Skeletal muscle satellite cell (primary cell): ENCODE data around the gene SPINK2. TPM values are rescaled to one million over a fixed set of nuclear protein-coding genes. Genes with fewer than 3 reads are reported as not detected.

Experiments
- H3K27me3 ChIP-seq: 2 replicates; pipeline ENCODE4 v1.7.0; 2013; ENCODE audit warnings: low read length; ENCODE audit not compliant: control insufficient read depth, insufficient read depth
- H3K36me3 ChIP-seq: 2 replicates; pipeline ENCODE4 v1.7.0; 2013; ENCODE audit warnings: mild to moderate bottlenecking, control low read depth, low read length; ENCODE audit not compliant: insufficient read depth
- H3K4me1 ChIP-seq: 2 replicates; pipeline ENCODE4 v1.7.0; 2013; ENCODE audit warnings: low read length; ENCODE audit not compliant: control insufficient read depth, insufficient read depth
- H3K4me2 ChIP-seq: 2 replicates; pipeline ENCODE4 v1.7.0; 2013; ENCODE audit warnings: mild to moderate bottlenecking, low read length
- H3K4me3 ChIP-seq: 2 replicates; pipeline ENCODE4 v1.7.0; 2013; ENCODE audit warnings: low read length
- H3K9ac ChIP-seq: 2 replicates; pipeline ENCODE4 v1.7.0; 2013; ENCODE audit warnings: mild to moderate bottlenecking, low read depth, low read length, moderate library complexity
- H3K9me3 ChIP-seq: replicated peaks from 2 replicates; pipeline ENCODE4 v1.7.0; 2013; ENCODE audit warnings: mild to moderate bottlenecking, control low read depth, low read length
- total RNA-seq: library from RNA; depleted of rRNA; stranded (reverse); fragments of >200 nt; gene quantifications from 2 replicates; pipeline ENCODE4 v1.2.3, GENCODE V29; 2012; rRNA removed

Gene SPINK2, protein sequence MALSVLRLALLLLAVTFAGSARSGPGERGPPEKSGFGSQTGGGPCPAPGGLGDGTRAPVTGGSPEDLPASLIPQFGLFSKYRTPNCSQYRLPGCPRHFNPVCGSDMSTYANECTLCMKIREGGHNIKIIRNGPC
- not detected in 2 replicates for total RNA-seq

DNA sequence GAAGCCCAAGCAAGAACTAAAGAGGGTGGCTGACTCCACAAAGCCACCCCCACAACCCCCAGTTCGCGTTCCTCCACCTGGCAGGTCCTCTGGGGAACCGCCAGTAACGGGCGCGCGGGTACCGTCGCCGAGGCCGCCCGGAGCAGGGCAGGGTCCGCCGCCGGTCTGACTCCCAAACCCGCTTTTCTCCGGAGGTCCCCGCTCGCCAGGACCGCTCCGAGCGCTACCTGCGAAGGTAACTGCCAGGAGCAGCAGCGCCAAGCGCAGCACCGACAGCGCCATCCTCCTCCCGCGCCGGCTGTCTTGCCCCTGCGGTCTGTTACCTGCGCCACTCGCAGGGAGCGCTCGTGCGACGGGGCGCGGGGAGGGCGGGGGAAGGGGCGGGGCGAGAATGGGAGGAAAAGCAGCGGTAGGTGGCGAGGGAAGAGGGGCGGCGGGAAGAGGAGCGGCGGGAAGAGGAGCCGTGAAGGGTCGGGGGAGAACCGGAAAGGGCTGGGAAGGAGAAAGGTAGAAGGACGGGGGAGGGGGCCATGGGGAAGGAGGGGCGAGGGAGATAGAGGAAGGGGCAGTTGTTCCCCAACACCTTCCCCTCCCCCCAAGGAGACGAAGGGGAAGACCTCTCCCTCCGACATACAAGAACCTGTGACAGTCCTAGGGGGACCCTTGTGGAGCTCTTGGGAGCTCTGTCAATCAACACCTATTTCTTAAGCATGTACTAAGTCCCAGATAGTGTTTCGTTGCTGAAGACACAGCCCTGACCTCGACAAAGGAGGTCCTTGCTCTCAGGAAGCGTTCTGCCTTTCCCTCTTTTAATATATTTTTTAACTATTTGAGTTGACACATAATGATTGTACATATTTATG is at the start of gene SPINK2:
TSS of gene SPINK2 (minus strand) at position 321 of the 863 bp plus-strand sequence. CDS start at position 282, 39 bp downstream.
- Histone ChIP-seq H3K4me3 (peak within 1 kb of the TSS; percentile 65), H3K9me3 (no peaks in the 10 kb centered on the region), H3K27me3 (peaks cover 52% of the 10 kb centered on the region), H3K4me1 (no peaks in the 10 kb centered on the region), H3K9ac (no peak within 1 kb of the TSS), H3K36me3 (no peaks in the 10 kb centered on the region), H3K4me2 (peak within 1 kb of the TSS; percentile 89)

DNA sequence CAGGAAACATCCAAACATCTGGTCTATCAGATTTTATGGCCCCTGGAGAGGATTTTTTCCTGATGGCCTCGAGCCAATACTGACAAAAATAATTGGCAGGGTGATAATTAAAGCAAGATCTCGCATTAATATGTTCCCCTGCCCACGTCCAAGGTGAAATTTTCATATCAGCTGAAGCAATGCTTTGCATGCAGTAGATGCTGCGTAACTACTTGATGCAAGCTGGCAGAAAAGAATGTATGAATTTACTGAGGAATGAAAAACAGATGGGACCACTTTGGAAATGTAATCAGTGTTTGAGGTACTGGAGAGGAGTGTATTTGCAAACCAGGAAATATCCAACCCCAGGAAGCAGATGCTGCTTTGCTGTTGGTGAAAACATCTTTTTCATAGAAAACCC is 49.4 kb upstream of the SPINK2 start:
- Histone ChIP-seq H3K4me3 (no peak overlapping the region), H3K4me1 (peaks cover 3% of the 10 kb centered on the region), H3K9ac (no peak overlapping the region), H3K9me3 (no peaks in the 10 kb centered on the region), H3K27me3 (no peaks in the 10 kb centered on the region), H3K36me3 (no peaks in the 10 kb centered on the region), H3K4me2 (peak overlapping the region; percentile 32)

DNA sequence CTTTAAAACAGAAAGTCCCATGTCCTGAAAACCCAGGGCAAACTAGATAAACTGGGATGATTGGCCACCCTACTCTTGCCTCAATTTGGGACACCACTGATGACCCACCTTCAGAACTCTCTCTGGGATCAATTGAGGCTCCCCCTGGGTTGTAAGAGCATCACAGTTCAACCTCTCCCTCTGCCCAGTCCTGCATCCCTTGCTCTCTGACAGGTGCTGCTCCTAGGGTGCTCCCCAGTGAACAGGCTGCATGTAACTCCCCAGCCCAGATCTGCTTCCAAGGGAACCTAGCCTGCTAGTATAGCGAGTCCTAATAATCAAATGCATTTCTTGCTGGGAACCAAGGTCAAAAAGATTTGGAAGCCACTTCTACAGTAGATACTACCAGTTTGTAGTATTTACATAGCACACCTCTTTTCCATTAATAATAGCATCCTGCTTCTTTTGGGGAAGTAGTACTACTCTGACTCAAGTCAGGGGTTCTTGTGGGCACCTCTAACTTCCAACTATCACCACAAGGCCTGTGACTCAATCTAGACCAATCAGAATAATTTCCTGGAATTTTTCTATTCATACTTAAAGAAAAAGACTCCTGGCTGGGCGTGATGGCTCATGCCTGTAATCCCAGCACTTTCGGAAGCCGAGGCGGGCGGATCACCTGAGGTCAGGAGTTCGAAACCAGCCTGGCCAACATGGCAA is 42.1 kb upstream of the SPINK2 start:
- Histone ChIP-seq H3K9me3 (no peaks in the 10 kb centered on the region), H3K9ac (no peak overlapping the region), H3K4me3 (no peak overlapping the region), H3K4me1 (no peaks in the 10 kb centered on the region), H3K4me2 (no peak overlapping the region), H3K36me3 (no peaks in the 10 kb centered on the region), H3K27me3 (no peaks in the 10 kb centered on the region)

DNA sequence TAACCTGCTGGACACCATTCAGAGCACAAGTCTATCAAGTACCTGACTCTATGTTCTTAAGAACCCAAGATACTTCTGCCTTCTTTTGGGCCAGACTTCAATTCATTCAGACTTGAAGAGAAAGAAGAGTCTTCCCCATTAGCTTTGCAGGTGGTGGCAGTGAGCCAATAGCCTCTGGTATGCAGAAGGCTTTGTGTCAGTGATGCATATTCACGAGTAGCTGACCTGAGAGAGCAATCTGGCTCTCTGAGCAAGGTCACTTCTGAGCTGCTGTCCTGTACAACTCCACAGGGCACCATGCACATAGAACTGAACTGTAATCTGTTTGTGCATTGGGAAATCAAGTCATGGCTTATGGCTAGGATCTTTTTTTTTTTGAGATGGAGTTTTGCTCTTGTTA is 39.9 kb upstream of the SPINK2 start:
- Histone ChIP-seq H3K4me1 (no peaks in the 10 kb centered on the region), H3K9ac (no peak overlapping the region), H3K36me3 (no peaks in the 10 kb centered on the region), H3K4me2 (no peak overlapping the region), H3K27me3 (peaks cover 11% of the 10 kb centered on the region), H3K4me3 (no peak overlapping the region), H3K9me3 (no peaks in the 10 kb centered on the region)

DNA sequence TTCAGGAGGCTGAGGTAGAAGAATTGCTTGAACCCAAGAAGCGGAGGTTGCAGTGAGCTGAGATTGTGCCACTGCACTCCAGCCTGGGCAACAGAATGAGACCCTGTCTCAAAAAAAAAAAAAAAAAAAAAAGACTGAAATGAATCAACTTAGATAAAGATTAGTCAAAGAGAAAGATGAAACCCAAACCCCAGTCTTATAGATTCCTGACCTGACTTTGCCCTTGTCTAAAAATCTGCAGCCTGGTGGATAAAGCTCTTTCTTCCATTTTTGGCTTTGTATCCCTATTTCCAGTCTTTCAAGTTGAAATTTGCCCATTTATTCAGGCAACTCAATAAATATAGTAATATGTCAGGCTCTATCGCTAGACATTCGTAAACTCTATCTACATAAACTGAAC is 39.3 kb upstream of the SPINK2 start:
- Histone ChIP-seq H3K4me3 (no peak overlapping the region), H3K9ac (no peak overlapping the region), H3K4me1 (no peaks in the 10 kb centered on the region), H3K9me3 (no peaks in the 10 kb centered on the region), H3K27me3 (peaks cover 11% of the 10 kb centered on the region), H3K4me2 (no peak overlapping the region), H3K36me3 (no peaks in the 10 kb centered on the region)

DNA sequence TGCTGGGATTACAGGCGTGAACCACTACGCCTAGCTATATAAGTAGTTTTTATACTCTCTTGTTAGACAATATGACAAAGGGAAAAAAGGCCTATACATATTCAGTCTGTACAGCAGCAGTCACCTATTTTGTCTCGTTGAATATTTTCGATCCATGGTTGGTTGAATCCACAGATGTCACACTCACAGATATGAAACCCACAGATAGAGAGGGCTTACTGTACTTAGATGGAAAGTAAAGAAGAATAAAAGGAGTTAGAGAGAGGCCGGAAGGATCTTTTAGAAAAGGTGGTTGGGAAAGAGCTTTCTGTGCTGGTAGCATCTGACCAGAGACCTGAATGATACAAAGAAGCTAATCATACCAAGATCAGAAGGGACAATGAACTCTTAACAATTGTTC is 38.3 kb upstream of the SPINK2 start:
- no peak overlapping the region for H3K9ac ChIP-seq
- H3K9me3 ChIP-seq, result no peaks in the 10 kb centered on the region
- no peaks in the 10 kb centered on the region for H3K4me1 ChIP-seq
- H3K27me3 ChIP-seq, result peaks cover 11% of the 10 kb centered on the region
- H3K36me3 ChIP-seq, result no peaks in the 10 kb centered on the region
- no peak overlapping the region for H3K4me3 ChIP-seq
- H3K4me2 ChIP-seq, result no peak overlapping the region

DNA sequence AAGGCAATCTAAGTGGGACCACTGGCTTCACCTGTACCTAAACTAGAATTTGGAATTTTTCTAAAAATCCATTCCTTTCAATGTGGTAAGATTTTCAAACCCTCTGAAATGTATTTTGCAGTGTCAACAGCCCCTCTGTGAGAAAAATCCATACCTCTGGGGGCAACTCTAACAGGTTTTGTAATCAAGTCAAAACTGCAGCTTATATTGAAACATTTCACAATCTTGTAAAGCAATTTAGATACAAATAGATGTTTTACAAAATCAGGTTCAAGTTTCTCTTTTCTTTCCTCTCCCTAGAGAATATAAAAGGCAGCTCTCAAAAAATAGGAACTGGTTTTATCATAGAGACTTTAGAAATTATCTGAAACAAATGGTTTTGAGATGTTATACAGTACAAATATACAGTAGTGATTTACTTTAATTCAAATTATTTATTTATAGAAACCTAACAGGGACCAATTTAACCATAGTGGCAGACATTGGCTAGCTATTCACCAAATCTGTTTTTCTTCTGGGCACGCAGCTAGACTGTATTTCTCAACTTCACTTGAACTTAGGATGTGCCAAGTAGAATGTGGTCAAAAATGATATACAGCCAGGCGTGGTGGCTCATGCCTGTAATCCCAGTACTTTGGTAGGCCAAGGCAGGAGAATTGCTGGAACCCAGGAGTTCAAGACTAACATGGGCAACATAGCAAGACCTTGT is 36.3 kb upstream of the SPINK2 start:
- Histone ChIP-seq H3K4me1 (no peaks in the 10 kb centered on the region), H3K4me2 (no peak overlapping the region), H3K4me3 (no peak overlapping the region), H3K36me3 (no peaks in the 10 kb centered on the region), H3K9ac (no peak overlapping the region), H3K9me3 (no peaks in the 10 kb centered on the region), H3K27me3 (peaks cover 11% of the 10 kb centered on the region)

DNA sequence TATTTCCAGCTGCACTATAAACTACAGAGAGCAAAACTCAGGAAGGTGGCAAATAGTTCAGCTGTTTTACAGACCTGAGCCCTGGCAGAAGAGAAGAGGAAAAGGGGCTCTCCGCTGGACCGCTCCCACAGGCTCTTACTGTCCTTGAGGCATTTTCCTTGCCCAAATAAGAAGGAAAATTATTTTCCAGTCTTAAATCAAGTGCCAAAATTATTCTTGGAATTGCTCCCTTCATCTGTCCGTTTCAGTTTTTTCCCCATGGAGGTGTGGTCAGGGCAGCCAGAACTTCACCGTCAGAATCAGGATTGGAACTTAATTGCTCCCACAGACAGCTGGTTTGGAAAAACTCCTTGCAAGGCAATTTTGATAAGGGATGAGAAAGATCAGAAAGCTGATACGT is 35.2 kb upstream of the SPINK2 start:
- Histone ChIP-seq H3K4me3 (no peak overlapping the region), H3K9ac (no peak overlapping the region), H3K36me3 (no peaks in the 10 kb centered on the region), H3K27me3 (peaks cover 11% of the 10 kb centered on the region), H3K9me3 (no peaks in the 10 kb centered on the region), H3K4me2 (no peak overlapping the region), H3K4me1 (no peaks in the 10 kb centered on the region)

DNA sequence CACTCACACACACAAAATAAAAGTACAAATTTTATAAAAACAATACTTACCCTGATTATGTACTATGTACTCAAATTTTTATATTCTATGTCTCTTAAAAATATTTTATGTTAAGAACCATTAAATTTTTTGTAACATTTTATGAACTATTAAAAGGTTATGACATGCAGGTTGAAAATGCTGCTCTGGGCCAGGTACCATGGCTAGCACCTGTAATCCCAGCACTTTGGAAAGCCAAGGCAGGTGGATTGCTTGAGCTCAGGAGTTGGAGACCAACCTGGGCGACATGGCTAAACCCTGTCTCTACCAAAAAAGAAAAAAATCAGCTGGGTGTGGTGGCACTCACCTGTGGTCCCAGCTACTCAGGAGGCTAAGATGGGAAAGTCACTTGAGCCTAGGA is 29.4 kb upstream of the SPINK2 start:
- Histone ChIP-seq H3K4me1 (no peaks in the 10 kb centered on the region), H3K4me2 (no peak overlapping the region), H3K9ac (no peak overlapping the region), H3K27me3 (no peaks in the 10 kb centered on the region), H3K9me3 (no peaks in the 10 kb centered on the region), H3K36me3 (no peaks in the 10 kb centered on the region), H3K4me3 (no peak overlapping the region)

DNA sequence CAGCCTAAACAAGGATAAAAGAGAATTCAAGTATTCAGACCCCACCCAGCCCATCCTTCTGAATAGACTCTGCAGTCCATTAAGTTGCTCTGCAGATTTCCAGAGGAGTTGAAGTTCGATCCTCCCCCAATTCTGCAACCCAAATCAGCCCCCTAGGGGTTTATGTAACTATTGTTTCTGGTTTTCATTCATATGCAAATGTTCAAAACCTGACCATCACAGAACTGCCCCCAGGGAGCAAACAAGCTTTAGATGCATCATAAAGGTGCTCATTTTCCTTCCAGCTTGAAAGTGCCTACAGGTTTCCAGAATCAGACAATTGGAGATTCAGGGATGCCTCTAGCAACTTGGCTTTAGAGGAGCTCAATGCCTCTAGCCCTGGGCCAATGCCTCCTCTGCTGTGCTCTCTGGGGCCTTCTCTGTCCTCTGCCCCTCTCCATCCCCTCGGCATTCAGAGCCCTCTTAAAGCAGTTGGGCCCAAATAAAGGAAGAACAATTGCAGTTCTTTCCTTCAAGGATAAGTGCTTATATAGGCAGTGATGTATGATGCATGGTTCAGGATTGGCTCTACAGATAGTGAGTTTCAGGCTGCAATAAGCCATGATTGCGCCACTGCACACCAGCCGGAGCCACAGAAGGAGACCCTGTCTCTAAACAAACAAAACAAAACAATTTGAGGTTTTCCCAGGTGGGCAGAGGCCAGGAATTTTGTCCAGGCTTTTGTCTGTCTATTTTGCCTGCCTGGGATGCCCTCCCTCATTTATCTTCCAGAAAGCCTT is 23.5 kb upstream of the SPINK2 start:
- Histone ChIP-seq H3K9me3 (no peaks in the 10 kb centered on the region), H3K36me3 (no peaks in the 10 kb centered on the region), H3K27me3 (no peaks in the 10 kb centered on the region), H3K4me1 (no peaks in the 10 kb centered on the region), H3K4me2 (no peak overlapping the region), H3K9ac (no peak overlapping the region), H3K4me3 (no peak overlapping the region)
